ENCODE results near the gene ARHGEF19.
A peak's percentile ranks its signal among the peaks of the same experiment; 100 is the strongest.
"Not testable (repeated sequence)": the region's sequence is repeated elsewhere in the genome, so short reads cannot be mapped to it uniquely, and the experiment has no call there.

The ARHGEF19 gene

DNA sequence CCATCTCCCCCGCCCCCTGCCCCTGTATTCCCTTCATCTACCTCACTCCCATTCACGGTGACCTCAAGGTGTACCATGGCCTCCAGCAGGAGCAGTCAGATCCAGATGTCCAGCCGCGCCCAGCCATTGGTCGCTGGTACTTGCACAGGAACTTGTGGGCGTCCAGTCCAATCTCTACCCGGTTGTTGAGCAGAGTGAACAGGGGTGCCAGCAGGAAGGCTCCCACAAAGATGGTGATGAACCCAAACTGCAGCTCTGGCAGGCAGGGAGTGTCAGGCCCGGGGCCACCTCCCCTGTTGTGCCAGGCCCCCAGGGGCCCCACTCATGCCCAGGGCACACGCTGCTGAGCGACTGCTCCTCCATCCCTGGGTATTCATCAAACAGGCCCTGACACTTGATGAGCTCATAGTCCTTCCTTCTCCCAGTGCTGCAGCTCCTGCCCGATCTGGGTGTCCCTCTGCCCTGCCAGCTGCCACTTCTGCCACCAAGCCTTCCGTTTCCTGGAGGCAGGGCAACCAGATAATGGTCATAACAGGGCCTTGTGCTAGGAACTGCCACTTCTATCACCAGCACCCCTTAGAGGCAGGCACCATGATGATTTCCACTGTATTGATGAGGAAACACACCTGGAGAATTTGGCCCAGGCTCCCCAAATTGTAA lies 5.7 kb upstream of the ARHGEF19 start:
- Histone ChIP-seq H2AFZ (ENCODE audit: low read depth, low read length) (no peak overlapping the region), H3K79me2 (ENCODE audit: low read length) (no peaks in the 10 kb centered on the region), H3K4me3 (ENCODE audit: low read length) (no peak overlapping the region), H3K9me3 (ENCODE audit: insufficient read depth, low read length) (no peaks in the 10 kb centered on the region), H3K27ac (ENCODE audit: low read length) (no peak overlapping the region), H4K20me1 (ENCODE audit: insufficient read depth, low read length) (no peaks in the 10 kb centered on the region), H3K4me2 (ENCODE audit: low read length) (no peak overlapping the region), H3K36me3 (replicated peaks; ENCODE audit: low read depth, low read length) (no peaks in the 10 kb centered on the region), H3K4me1 (ENCODE audit: low read length) (no peaks in the 10 kb centered on the region), H3K9ac (ENCODE audit: low read length) (no peak overlapping the region), H3K27me3 (ENCODE audit: low read depth, low read length) (no peaks in the 10 kb centered on the region)
- TF ChIP-seq, protein P1, sequence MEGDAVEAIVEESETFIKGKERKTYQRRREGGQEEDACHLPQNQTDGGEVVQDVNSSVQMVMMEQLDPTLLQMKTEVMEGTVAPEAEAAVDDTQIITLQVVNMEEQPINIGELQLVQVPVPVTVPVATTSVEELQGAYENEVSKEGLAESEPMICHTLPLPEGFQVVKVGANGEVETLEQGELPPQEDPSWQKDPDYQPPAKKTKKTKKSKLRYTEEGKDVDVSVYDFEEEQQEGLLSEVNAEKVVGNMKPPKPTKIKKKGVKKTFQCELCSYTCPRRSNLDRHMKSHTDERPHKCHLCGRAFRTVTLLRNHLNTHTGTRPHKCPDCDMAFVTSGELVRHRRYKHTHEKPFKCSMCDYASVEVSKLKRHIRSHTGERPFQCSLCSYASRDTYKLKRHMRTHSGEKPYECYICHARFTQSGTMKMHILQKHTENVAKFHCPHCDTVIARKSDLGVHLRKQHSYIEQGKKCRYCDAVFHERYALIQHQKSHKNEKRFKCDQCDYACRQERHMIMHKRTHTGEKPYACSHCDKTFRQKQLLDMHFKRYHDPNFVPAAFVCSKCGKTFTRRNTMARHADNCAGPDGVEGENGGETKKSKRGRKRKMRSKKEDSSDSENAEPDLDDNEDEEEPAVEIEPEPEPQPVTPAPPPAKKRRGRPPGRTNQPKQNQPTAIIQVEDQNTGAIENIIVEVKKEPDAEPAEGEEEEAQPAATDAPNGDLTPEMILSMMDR (IDR thresholded peaks at IDR 0.05; ENCODE audit: low read depth, low read length), result no peak
- no peak for TF ChIP-seq EZH2phosphoT487 (IDR thresholded peaks at IDR 0.05; ENCODE audit: low read depth)

DNA sequence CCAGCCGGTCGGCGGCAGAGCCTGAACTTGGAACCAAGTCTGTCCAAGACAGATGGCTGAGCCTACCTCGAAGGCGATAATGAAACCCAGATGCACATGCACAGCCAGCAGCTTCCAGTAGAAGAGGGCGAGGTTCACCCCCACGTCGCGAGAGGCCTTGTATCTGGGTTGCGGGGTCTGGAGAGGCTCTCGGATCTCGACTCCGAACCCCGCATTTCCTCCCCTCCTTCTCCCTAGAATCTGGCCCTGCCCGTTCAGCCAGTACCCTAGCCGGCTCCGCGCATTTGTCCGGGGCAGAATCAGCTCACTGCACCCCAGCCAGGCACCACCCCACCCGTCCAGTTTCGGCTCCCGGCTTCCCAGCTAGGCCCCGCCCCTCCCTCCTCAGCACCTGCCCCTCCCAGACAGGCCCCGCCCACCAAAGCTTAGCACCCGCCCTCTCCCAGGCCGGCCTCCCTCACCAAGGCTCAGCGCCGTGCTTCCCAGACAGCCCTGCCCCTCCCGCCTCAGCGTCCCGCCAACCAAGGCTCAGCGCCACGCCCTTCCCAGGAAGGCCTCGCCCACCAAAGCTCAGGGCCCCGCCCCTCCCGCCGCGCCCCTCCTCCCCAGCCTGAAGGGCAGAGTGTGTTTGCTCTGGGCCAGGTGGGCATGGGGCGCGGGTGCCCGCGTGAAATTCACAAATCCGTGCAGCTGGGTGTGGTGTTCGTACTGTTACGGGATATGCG lies 4.8 kb upstream of the ARHGEF19 start:
- H4K20me1 ChIP-seq (ENCODE audit: insufficient read depth, low read length), result no peaks in the 10 kb centered on the region
- 0 out of 2 replicates have a peak overlapping the region, but pooled peaks have one; percentile 24 for H3K4me3 ChIP-seq (ENCODE audit: low read length)
- H3K4me2 ChIP-seq (ENCODE audit: low read length), result peak overlapping the region; percentile 48
- H3K4me1 ChIP-seq (ENCODE audit: low read length), result no peaks in the 10 kb centered on the region
- no peaks in the 10 kb centered on the region for H3K36me3 ChIP-seq (replicated peaks; ENCODE audit: low read depth, low read length)
- H3K27me3 ChIP-seq (ENCODE audit: low read depth, low read length), result no peaks in the 10 kb centered on the region
- no peaks in the 10 kb centered on the region for H3K79me2 ChIP-seq (ENCODE audit: low read length)
- H3K9ac ChIP-seq (ENCODE audit: low read length), result no peak overlapping the region
- H3K27ac ChIP-seq (ENCODE audit: low read length), result no peak overlapping the region
- TF ChIP-seq, protein P1 (IDR thresholded peaks at IDR 0.05; ENCODE audit: low read depth, low read length), result no peak
- no peak for TF ChIP-seq EZH2phosphoT487 (IDR thresholded peaks at IDR 0.05; ENCODE audit: low read depth)
- H2AFZ ChIP-seq (ENCODE audit: low read depth, low read length), result peak overlapping the region; percentile 46; the same call in 1 of the 2 replicates
- H3K9me3 ChIP-seq (ENCODE audit: insufficient read depth, low read length), result no peaks in the 10 kb centered on the region

DNA sequence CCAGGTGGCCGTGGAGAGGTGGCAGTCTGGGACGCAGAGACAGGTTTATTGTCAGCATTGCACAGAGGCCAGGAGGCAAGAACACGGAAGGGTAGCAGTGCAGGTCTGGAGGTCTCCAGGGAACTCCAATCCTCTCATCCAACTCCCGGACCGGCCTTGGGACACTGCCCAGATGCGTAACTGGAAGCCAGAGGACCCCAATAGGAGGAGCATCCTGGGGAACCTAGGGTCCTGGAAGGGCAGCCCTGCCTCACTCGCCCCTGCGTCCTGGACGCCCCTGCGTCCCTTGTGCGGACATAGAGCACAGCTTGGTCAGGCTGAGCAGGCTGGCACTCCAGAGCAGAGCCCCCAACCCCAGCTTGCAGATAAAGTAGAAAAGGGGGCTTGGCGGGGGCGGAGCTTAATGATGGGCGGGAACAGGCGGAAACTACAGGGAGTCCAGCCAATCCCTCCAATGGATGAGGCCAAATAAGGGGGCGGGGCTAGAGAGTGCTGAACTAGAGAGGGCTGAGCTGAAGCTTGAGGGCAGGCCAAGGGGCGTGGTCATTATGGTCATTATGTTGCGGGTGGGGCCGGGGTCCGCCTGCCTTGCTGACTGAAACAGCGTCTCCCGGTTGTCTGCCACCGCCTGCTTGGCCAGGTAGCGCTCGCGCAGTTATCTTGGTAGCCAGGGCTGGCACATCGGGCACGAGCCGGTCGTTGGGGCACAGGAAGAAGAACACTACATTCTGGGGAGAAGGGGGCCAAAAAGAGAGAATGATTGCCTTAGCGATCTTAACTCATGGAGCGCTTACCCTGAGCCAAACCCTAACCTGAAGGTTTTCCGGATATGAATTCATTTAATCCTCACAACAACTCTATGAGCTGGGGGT lies 3.7 kb upstream of the ARHGEF19 start:
- H3K36me3 ChIP-seq (replicated peaks; ENCODE audit: low read depth, low read length), result no peaks in the 10 kb centered on the region
- no peak overlapping the region for H3K27ac ChIP-seq (ENCODE audit: low read length)
- H3K4me3 ChIP-seq (ENCODE audit: low read length), result peak overlapping the region; percentile 54
- H3K9ac ChIP-seq (ENCODE audit: low read length), result no peak overlapping the region
- no peaks in the 10 kb centered on the region for H3K27me3 ChIP-seq (ENCODE audit: low read depth, low read length)
- no peaks in the 10 kb centered on the region for H3K4me1 ChIP-seq (ENCODE audit: low read length)
- H3K79me2 ChIP-seq (ENCODE audit: low read length), result no peaks in the 10 kb centered on the region
- TF ChIP-seq, protein P1 (IDR thresholded peaks at IDR 0.05; ENCODE audit: low read depth, low read length), result no peak
- TF ChIP-seq EZH2phosphoT487 (IDR thresholded peaks at IDR 0.05; ENCODE audit: low read depth), result no peak
- no peaks in the 10 kb centered on the region for H4K20me1 ChIP-seq (ENCODE audit: insufficient read depth, low read length)
- H3K4me2 ChIP-seq (ENCODE audit: low read length), result peak overlapping the region; percentile 48
- no peak overlapping the region; the same call in 1 of the 2 replicates for H2AFZ ChIP-seq (ENCODE audit: low read depth, low read length)
- H3K9me3 ChIP-seq (ENCODE audit: insufficient read depth, low read length), result no peaks in the 10 kb centered on the region

DNA sequence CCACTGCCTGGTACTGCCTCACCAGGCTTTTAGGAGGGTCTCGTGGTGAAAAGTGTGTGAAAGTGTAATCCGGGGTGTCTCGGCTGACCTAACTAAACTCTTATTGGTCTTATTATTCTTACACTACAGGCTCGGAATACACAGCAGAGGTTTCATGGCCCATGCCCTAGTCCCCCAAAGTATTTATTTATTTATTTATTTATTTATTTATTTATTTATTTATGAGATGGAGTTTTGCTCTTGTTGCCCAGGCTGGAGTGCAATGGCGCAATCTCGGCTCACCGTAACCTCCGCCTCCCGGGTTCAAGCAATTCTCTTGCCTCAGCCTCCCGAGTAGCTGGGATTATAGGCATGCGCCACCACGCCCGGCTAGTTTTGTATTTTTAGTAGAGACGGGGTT lies 2.8 kb upstream of the ARHGEF19 start:
- H3K4me3 ChIP-seq (ENCODE audit: low read length); H4K20me1 ChIP-seq (ENCODE audit: insufficient read depth, low read length); H3K4me2 ChIP-seq (ENCODE audit: low read length); H3K4me1 ChIP-seq (ENCODE audit: low read length); H3K79me2 ChIP-seq (ENCODE audit: low read length); H3K9ac ChIP-seq (ENCODE audit: low read length); H3K36me3 ChIP-seq (replicated peaks; ENCODE audit: low read depth, low read length); H3K27ac ChIP-seq (ENCODE audit: low read length); H3K9me3 ChIP-seq (ENCODE audit: insufficient read depth, low read length); H3K27me3 ChIP-seq (ENCODE audit: low read depth, low read length); H2AFZ ChIP-seq (ENCODE audit: low read depth, low read length): not testable (repeated sequence)

DNA sequence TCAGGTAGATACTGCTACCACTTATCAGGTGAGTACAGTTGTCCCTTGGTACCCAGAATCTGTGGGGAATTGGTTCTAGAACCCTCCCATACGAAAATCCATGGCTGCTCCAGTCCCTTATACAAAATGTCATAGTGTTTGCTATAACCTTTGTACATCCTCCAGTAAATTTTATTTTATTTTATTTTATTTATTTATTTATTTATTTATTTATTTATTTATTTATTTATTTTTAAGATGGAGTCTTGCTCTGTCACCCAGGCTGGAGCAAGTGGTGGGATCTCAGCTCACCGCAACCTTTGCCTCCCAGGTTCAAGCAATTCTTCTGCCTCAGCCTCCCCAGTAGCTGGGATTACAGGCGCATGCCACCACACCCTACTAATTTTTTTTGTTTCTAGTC lies 1.1 kb upstream of the ARHGEF19 start:
- not testable (repeated sequence) for H3K36me3 ChIP-seq (replicated peaks; ENCODE audit: low read depth, low read length); H3K79me2 ChIP-seq (ENCODE audit: low read length); H3K4me2 ChIP-seq (ENCODE audit: low read length); H3K4me1 ChIP-seq (ENCODE audit: low read length); H2AFZ ChIP-seq (ENCODE audit: low read depth, low read length); H3K4me3 ChIP-seq (ENCODE audit: low read length); H3K27ac ChIP-seq (ENCODE audit: low read length); H3K27me3 ChIP-seq (ENCODE audit: low read depth, low read length); H3K9me3 ChIP-seq (ENCODE audit: insufficient read depth, low read length); H4K20me1 ChIP-seq (ENCODE audit: insufficient read depth, low read length); H3K9ac ChIP-seq (ENCODE audit: low read length)

Data from OCI-LY3 (cell line).